ENCODE data around the gene NT5DC1. TPM values are rescaled to one million over a fixed set of nuclear protein-coding genes. Genes with fewer than 3 reads are reported as not detected.

NT5DC1 gene
- total RNA-seq, 1 donor: 7.8 TPM

- DNase-seq (ENCODE audit: low read depth): no peak
- TF ChIP-seq CTCF (IDR thresholded peaks at IDR 0.05; ENCODE audit: insufficient read depth, low read depth, low read length): no peak
- H3K4me3 ChIP-seq (ENCODE audit: low read depth, low read length): no peak overlapping the region
Measured at GRCh38 chr6:116271149-116271708, 170.6 kb downstream of the NT5DC1 start.

- no peak for TF ChIP-seq CTCF (IDR thresholded peaks at IDR 0.05; ENCODE audit: insufficient read depth, low read depth, low read length)
- peak overlapping the region; percentile 96 for H3K4me3 ChIP-seq (ENCODE audit: low read depth, low read length)
- no peak for DNase-seq (ENCODE audit: low read depth)
Measured at GRCh38 chr6:116277124-116277523, 176.5 kb downstream of the NT5DC1 start.

- DNase-seq (ENCODE audit: low read depth): no peak
- peak overlapping the region; percentile 96 for H3K4me3 ChIP-seq (ENCODE audit: low read depth, low read length)
- TF ChIP-seq CTCF (IDR thresholded peaks at IDR 0.05; ENCODE audit: insufficient read depth, low read depth, low read length): no peak
Measured at GRCh38 chr6:116278481-116278829, 177.8 kb downstream of the NT5DC1 start.

- no peak for TF ChIP-seq CTCF (IDR thresholded peaks at IDR 0.05; ENCODE audit: insufficient read depth, low read depth, low read length)
- no peak for DNase-seq (ENCODE audit: low read depth)
- H3K4me3 ChIP-seq (ENCODE audit: low read depth, low read length): peak overlapping the region; percentile 96
Measured at GRCh38 chr6:116278854-116279231, 178.2 kb downstream of the NT5DC1 start.

GRCh38 chr6:116279232-116280160 is 178.8 kb downstream of the NT5DC1 start, which contains the start of gene TSPYL1:
TSPYL1 (minus strand) TSS chr6:116279930; CDS start chr6:116279830, 100 bp downstream.
- H3K4me3 ChIP-seq (ENCODE audit: low read depth, low read length): peak within 1 kb of the TSS; percentile 96
- DNase-seq (ENCODE audit: low read depth): peak; percentile 98
- TF ChIP-seq CTCF (IDR thresholded peaks at IDR 0.05; ENCODE audit: insufficient read depth, low read depth, low read length): no peak

- peak overlapping the region; percentile 96 for H3K4me3 ChIP-seq (ENCODE audit: low read depth, low read length)
- no peak for TF ChIP-seq CTCF (IDR thresholded peaks at IDR 0.05; ENCODE audit: insufficient read depth, low read depth, low read length)
- peak; percentile 12 for DNase-seq (ENCODE audit: low read depth)
Measured at GRCh38 chr6:116280161-116280932, 179.7 kb downstream of the NT5DC1 start.
